Ovary (tissue), 9 donors: ENCODE results near the gene CDH20. TPM values are rescaled to one million over a fixed set of nuclear protein-coding genes. Genes with fewer than 3 reads are reported as not detected.

Experiments
- DNase-seq, 5 donors: peaks; one replicate each; pipeline ENCODE4 v3.0.0-alpha.2; 2019 to 2020
- H3K27ac ChIP-seq, 2 donors: fragments of 200-600 bp; one replicate each; pipeline versions ENCODE4 v1.5.1 to v1.8.0; 2019 to 2022
- H3K27me3 ChIP-seq: fragments of 200-600 bp; one replicate; pipeline ENCODE4 v1.8.0; 2022
- H3K36me3 ChIP-seq: fragments of 200-600 bp; sonication (generic); one replicate; pipeline ENCODE4 v1.5.1; 2019
- H3K4me1 ChIP-seq: one replicate; pipeline ENCODE4 v1.8.1; 2013; ENCODE audit warnings: mild to moderate bottlenecking, moderate library complexity; ENCODE audit not compliant: insufficient read depth
- H3K4me3 ChIP-seq: fragments of 200-600 bp; sonication (generic); one replicate; pipeline ENCODE4 v1.5.1; 2017
- H3K9me3 ChIP-seq, 2 donors: fragments of 200-600 bp in 1 of 2; sonication (generic) in 1 of 2; one replicate each; pipeline versions ENCODE4 v1.5.1 to v1.8.1; 2013 to 2019; ENCODE audit warnings: mild to moderate bottlenecking in 1 of 2, moderate library complexity in 1 of 2
- CTCF ChIP-seq, 3 donors: fragments of 450-650 bp in 2 of 3; fragments of 200-600 bp in 1 of 3; IDR thresholded peaks; one replicate each; pipeline versions ENCODE4 v1.5.1 to v1.8.0; 2016 to 2022; ENCODE audit warnings: antibody characterized with exemption in 3 of 3, mild to moderate bottlenecking in 1 of 3
- EP300 ChIP-seq: sonication (generic); formaldehyde crosslinking; IDR thresholded peaks from one replicate; pipeline ENCODE4 v1.6.1; 2017; ENCODE audit warnings: antibody characterized with exemption
- POLR2A ChIP-seq: fragments of 450-650 bp; IDR thresholded peaks from one replicate; pipeline ENCODE4 v1.6.1; 2017; ENCODE audit warnings: antibody characterized with exemption, mild to moderate bottlenecking, moderate library complexity
- WGBS, 3 donors: extraction: QIAGEN DNeasy Blood & Tissue Kit in 1 of 3; methylation state at CpG; one replicate each; pipeline versions ENCODE4 v1.1.5 to v1.1.7; 2013 to 2017; 5-methylcytosine and 5-hydroxymethylcytosine counted together
- intact Hi-C, 4 donors: fragments of 100-400 bp; cut with DNase I; formaldehyde crosslinking; loops; one replicate each; pipeline versions ENCODE4 v1.11.0 to v1.15.1; 2022 to 2023
- polyA plus RNA-seq, 2 donors: library from polyadenylated mRNA; stranded (reverse); fragments of 200-250 nt in 1 of 2; fragments of 350-450 nt in 1 of 2; fragmentation: Illumina TruSeq in 1 of 2; extraction: RNeasy Lipid Tissue Mini Kit (QIAGEN cat#74804) in 1 of 2; gene quantifications; one replicate each; pipeline ENCODE4 v1.2.3, GENCODE V29; 2013 to 2014
- total RNA-seq, 7 donors: library from RNA; depleted of rRNA in 2 of 7; stranded (reverse); fragments of >200 nt in 2 of 7; fragmentation: NEBNext Ultra II Directional in 3 of 7; extraction: Animal tissue kit (Norgen Biotek cat#: 25700) in 3 of 7; gene quantifications; one replicate each; pipeline versions ENCODE4 v1.1.0 to v1.2.4, GENCODE V29; 2016 to 2023
- donor health status: DM: no; HTN: no; CAD: no; lungs with moderate emphysema.
- donor health status: DM: no; HTN: no; CAD: no.
- donor health status: Bipolar disorder and iron deficiency.
- donor health status: DM: yes; HTN: yes; CAD: no.
- donor health status: DM: no; HTN: no; CAD: no.
- donor health status: DM: yes; HTN: yes; CAD: no.

CDH20 gene
- total and polyA plus RNA-seq, 9 donors = under 0.01 to 0.07 (median 0.04) TPM; not detected in 5

GRCh38 chr18:61459896-61460648, 126.8 kb downstream of the CDH20 start:
- no peak for DNase-seq
- H3K27ac ChIP-seq = no peak overlapping the region
- no peaks in the 10 kb centered on the region for H3K27me3 ChIP-seq

GRCh38 chr18:61464551-61465142, 131.4 kb downstream of the CDH20 start:
- H3K36me3 ChIP-seq = no peaks in the 10 kb centered on the region
- 50 to 67% (median 60%) methylated on average over 1 of the region's 1 CpG for WGBS, 3 donors
- intact Hi-C loops = no loop called here
- TF ChIP-seq CTCF (IDR thresholded peaks at IDR 0.05) = no peak
- no peak for TF ChIP-seq POLR2A
- no peak for TF ChIP-seq EP300
- H3K4me3 ChIP-seq = no peak overlapping the region
- no peaks in the 10 kb centered on the region for H3K4me1 ChIP-seq
- no peak overlapping the region for H3K27ac ChIP-seq
- H3K27me3 ChIP-seq = no peaks in the 10 kb centered on the region
- H3K9me3 ChIP-seq = no peaks in the 10 kb centered on the region
- DNase-seq = no peak

More at GRCh38 chr18:61459896-61460648, 126.8 kb downstream of the CDH20 start:
- H3K36me3 ChIP-seq = no peaks in the 10 kb centered on the region
- TF ChIP-seq CTCF (IDR thresholded peaks at IDR 0.05) = no peak
- TF ChIP-seq POLR2A = no peak
- TF ChIP-seq EP300 = no peak
- H3K9me3 ChIP-seq = no peaks in the 10 kb centered on the region
- no peak overlapping the region for H3K4me3 ChIP-seq
- H3K4me1 ChIP-seq = no peaks in the 10 kb centered on the region
- WGBS, 3 donors = 17 to 22% (median 22%) methylated on average over 4 of the region's 4 CpGs
- intact Hi-C loops = no loop called here

- DNase-seq = no peak
- H3K36me3 ChIP-seq = no peaks in the 10 kb centered on the region
- 89 to 94% (median 94%) methylated on average over 3 of the region's 3 CpGs for WGBS, 3 donors
- no peaks in the 10 kb centered on the region for H3K27me3 ChIP-seq
- no peaks in the 10 kb centered on the region for H3K9me3 ChIP-seq
- H3K4me3 ChIP-seq = no peak overlapping the region
- TF ChIP-seq POLR2A = no peak
- no peak for TF ChIP-seq EP300
- no peak for TF ChIP-seq CTCF (IDR thresholded peaks at IDR 0.05)
- H3K4me1 ChIP-seq = no peaks in the 10 kb centered on the region
- intact Hi-C loops = no loop called here
- no peak overlapping the region for H3K27ac ChIP-seq
Observed at GRCh38 chr18:61466736-61467135, 133.5 kb downstream of the CDH20 start.

GRCh38 chr18:61470031-61470674, 136.9 kb downstream of the CDH20 start:
- DNase-seq = no peak
- Histone ChIP-seq H3K36me3 (no peaks in the 10 kb centered on the region), H3K9me3 (no peaks in the 10 kb centered on the region), H3K27me3 (no peaks in the 10 kb centered on the region), H3K27ac (no peak overlapping the region), H3K4me1 (no peaks in the 10 kb centered on the region), H3K4me3 (no peak overlapping the region)
- no peak for TF ChIP-seq EP300
- WGBS, 3 donors = 93 to 96% (median 94%) methylated on average over 16 of the region's 16 CpGs
- intact Hi-C loops = no loop called here
